CD4-positive, alpha-beta T cell treated with Interleukin-17A for 4 hours (primary cell): ENCODE measurements around the gene PSENEN.
"Not testable (repeated sequence)": the region's sequence is repeated elsewhere in the genome, so short reads cannot be mapped to it uniquely, and the experiment has no call there.

Source experiments
- DNase-seq: peaks from one replicate; pipeline ENCODE4 v3.0.0-alpha.2; 2020; ENCODE audit warnings: mixed read lengths

The PSENEN gene

DNA sequence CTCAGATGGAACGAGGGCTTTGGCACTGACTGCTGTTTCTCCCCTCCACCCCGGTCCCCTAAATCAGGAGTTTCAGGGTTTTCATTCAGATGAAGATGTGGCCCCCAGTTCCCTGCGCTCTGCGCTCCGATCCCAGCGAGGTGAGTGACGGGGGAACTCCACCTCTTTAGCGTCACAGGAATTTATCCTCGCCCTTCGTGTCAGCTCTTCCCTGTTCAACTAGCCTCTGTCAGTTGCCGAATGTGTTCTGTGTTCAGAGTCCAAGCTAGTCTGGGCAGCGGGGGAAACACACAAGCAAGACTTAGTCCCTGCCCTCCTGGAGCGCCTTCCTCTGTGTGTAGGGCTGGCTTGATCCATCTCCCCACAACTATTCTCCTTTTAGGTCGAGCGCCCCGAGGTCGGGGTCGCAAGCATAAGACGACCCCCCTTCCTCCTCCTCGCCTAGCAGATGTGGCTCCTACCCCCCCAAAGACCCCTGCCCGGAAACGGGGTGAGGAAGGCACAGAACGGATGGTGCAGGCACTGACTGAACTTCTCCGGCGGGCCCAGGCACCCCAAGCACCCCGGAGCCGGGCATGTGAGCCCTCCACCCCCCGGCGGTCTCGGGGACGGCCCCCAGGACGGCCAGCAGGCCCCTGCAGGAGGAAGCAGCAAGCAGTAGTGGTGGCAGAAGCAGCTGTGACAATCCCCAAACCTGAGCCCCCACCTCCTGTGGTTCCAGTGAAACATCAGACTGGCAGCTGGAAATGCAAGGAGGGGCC is 25.9 kb upstream of the PSENEN start:
- no peak for DNase-seq

- no peak for DNase-seq
Measured at GRCh38 chr19:35720163-35720524, 25.3 kb upstream of the PSENEN start.

- DNase-seq: no peak
Measured at GRCh38 chr19:35720648-35721047, 24.8 kb upstream of the PSENEN start.

DNA sequence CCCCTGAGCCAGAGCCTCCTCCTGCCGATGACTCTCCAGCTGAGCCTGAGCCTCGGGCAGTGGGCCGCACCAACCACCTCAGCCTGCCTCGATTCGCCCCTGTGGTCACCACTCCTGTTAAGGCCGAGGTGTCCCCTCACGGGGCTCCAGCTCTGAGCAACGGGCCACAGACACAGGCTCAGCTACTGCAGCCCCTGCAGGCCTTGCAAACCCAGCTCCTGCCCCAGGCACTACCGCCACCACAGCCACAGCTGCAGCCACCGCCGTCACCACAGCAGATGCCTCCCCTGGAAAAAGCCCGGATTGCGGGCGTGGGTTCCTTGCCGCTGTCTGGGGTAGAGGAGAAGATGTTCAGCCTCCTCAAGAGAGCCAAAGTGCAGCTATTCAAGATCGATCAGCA is 24.1 kb upstream of the PSENEN start:
- DNase-seq: no peak

DNA sequence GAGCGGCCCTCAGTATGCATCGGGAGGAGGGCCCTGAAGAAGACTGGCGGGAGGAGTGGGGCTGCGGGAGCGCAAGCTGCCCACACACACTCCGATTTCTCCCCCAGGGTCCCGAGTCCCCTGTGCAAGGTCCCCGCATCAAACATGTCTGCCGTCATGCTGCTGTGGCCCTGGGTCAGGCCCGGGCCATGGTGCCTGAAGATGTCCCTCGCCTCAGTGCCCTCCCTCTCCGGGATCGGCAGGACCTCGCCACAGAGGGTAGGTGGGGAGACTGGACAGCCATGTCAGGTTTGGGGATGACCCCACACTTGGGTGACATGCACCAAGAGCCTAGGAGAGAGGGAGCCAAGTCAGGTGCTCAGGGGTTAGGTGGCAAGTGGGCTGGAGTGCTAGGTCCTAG is 23.0 kb upstream of the PSENEN start:
- DNase-seq: no peak

DNA sequence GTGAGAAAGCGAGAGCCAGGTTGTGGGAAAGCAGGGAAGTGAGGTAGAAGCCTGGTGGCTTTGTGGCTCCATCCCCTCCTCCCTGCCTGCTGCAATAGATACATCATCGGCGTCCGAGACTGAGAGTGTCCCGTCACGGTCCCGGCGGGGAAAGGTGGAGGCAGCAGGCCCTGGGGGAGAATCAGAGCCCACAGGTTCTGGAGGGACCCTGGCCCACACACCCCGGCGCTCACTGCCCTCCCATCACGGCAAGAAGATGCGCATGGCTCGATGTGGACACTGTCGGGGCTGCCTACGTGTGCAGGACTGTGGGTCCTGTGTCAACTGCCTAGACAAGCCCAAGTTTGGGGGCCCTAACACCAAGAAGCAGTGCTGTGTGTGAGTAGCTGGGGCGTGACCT is 22.6 kb upstream of the PSENEN start:
- DNase-seq: no peak

- DNase-seq: no peak
Measured at GRCh38 chr19:35723671-35724070, 21.8 kb upstream of the PSENEN start.

GRCh38 chr19:35724132-35724531 is 21.3 kb upstream of the PSENEN start:
- DNase-seq: not testable (repeated sequence)

DNA sequence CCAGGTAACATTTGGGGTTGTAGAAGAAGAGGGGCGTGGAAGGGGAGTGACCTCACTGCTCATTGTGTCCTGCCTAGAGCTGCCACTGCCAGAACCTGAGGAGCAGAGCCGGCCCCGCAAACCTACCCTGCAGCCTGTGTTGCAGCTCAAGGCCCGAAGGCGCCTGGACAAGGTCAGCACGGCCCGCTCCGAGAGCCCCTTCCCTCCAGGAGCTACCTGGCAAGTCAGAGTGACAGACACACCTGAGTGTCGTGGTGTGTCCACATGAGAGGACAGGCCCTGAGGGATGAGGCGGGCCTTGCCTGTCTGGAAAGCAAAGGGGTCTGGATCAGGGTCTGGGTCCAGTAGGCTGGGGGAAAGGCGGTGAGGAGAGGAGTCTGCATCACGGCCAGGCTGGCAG is 20.9 kb upstream of the PSENEN start:
- no peak for DNase-seq

DNA sequence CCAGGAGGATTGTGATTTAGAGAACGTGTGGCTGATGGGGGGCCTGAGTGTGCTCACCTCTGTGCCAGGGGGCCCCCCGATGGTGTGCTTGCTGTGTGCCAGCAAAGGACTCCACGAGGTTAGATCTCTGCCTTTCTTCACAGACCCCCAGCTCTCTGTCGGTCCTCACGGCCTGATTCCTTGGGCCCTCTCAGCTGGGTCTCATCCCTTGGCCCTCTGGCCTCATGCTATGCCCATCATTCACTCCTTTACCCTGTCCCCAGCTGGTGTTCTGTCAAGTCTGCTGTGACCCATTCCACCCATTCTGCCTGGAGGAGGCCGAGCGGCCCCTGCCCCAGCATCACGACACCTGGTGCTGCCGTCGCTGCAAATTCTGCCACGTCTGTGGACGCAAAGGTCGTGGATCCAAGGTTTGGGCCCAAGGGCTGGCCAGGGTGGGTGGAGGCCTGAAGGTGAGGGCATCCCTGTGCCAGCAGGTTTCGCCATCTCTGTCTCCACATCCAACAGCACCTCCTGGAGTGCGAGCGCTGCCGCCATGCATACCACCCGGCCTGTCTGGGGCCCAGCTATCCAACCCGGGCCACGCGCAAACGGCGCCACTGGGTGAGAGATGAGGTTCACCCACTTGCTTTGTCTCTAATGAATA is 20.1 kb upstream of the PSENEN start:
- DNase-seq: no peak

DNA sequence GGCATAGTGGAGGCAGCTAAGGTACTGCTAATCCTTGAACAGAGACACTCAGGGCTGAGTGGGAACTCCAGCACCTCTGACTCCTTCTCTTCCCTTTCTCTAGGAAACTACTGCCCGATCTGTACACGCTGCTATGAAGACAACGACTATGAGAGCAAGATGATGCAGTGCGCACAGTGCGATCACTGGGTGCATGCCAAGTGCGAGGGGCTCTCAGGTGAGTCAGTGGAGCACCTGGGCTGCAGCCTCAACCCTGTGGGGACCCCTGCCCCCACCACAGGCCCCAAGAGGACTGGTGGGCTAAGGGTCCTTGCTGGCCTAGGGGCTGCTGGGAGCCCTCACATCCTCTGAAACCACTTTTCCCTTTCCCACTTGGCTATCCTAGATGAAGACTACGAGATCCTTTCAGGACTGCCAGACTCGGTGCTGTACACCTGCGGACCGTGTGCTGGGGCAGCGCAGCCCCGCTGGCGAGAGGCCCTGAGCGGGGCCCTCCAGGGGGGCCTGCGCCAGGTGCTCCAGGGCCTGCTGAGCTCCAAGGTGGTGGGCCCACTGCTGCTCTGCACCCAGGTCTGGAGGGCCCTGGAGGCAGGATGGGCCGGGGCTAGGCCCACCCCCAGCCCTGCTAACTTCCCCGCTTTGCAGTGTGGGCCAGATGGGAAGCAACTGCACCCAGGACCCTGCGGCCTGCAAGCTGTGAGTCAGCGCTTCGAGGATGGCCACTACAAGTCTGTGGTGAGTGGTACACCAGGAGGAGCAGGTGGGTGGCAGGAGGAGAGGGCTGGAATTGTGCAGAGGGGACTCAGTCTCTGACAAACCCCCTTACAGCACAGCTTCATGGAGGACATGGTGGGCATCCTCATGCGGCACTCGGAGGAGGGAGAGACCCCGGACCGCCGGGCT is 18.1 kb upstream of the PSENEN start:
- DNase-seq: no peak

DNA sequence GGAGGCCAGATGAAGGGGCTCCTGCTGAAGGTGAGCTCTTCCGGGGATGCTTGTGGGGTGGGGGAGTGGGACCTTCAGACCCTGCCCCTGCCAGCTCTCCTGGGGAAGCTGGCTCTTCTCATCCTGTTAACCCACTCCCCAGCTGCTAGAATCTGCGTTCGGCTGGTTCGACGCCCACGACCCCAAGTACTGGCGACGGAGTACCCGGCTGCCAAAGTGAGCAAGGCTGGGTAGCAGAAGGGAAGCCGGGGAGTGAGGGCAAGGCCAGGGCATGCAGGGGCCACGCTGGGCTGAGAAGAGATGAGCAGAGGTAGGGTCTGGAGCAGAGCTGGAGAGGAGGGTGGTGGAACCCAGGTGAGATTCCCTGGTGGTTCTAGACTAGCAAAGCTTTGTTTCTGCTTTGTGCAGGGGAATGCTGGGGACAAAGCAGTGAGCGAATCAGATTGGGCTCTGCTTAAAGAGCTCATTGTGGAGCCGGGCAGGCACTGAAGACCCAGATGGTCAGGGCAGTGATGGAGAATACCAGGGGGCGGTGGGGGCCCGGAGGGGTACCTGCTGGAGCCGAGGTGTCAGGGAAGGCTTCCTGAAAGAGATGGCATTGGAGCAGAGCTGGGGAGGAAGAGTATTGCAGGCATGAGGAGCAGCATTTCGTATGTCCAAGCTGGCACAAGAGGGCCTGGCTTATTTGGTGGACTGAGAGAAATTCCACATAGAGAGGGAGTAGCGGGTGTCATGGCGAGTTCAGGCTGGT is 17.3 kb upstream of the PSENEN start:
- DNase-seq: no peak

DNA sequence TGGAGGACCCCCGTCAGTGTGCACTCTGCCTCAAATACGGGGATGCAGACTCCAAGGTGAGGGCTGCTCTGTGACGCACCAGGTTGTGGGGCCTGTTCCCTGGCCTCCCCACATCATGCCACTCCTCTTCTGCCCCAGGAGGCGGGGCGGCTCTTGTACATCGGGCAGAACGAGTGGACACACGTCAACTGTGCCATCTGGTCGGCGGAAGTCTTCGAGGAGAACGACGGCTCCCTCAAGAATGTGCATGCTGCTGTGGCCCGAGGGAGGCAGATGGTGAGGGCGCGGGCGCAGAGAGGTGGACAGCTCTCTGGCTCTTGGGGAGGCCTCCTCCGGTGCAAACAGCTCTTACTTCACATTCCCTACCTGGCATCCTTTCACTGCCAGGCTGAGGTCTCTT is 16.4 kb upstream of the PSENEN start:
- DNase-seq: no peak

- DNase-seq: no peak
Measured at GRCh38 chr19:35729763-35730162, 15.7 kb upstream of the PSENEN start.

DNA sequence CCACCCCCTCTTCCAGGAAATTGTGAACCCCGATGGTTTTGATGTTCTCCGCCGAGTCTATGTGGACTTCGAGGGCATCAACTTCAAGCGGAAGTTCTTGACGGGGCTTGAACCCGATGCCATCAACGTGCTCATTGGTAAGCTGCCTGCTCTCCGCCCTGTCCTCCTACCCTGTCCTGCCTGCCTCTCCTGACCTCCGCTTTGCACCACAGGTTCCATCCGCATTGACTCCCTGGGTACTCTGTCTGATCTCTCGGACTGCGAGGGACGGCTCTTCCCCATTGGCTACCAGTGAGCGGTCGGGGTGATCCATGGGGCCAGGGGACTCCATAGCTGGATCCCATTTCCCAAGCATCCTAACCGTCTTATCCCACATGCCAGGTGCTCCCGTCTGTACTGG is 15.1 kb upstream of the PSENEN start:
- DNase-seq: no peak

GRCh38 chr19:35731353-35731752 is 14.1 kb upstream of the PSENEN start:
- DNase-seq: no peak

- DNase-seq: no peak
Measured at GRCh38 chr19:35731779-35732405, 13.6 kb upstream of the PSENEN start.

DNA sequence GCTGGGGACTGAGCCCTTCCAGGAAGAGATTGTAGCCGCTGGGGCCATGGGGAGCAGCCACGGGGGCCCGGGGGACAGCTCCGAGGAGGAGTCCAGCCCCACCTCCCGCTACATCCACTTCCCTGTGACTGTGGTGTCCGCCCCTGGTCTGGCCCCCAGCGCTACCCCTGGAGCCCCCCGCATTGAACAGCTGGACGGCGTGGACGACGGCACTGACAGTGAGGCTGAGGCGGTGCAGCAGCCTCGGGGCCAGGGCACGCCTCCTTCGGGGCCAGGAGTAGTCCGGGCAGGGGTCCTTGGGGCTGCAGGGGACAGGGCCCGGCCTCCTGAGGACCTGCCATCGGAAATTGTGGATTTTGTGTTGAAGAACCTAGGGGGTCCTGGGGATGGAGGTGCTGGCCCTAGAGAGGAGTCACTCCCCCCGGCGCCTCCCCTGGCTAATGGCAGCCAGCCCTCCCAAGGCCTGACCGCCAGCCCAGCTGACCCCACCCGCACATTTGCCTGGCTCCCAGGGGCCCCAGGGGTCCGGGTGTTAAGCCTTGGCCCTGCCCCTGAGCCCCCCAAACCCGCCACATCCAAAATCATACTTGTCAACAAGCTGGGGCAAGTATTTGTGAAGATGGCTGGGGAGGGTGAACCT is 12.8 kb upstream of the PSENEN start:
- no peak for DNase-seq

DNA sequence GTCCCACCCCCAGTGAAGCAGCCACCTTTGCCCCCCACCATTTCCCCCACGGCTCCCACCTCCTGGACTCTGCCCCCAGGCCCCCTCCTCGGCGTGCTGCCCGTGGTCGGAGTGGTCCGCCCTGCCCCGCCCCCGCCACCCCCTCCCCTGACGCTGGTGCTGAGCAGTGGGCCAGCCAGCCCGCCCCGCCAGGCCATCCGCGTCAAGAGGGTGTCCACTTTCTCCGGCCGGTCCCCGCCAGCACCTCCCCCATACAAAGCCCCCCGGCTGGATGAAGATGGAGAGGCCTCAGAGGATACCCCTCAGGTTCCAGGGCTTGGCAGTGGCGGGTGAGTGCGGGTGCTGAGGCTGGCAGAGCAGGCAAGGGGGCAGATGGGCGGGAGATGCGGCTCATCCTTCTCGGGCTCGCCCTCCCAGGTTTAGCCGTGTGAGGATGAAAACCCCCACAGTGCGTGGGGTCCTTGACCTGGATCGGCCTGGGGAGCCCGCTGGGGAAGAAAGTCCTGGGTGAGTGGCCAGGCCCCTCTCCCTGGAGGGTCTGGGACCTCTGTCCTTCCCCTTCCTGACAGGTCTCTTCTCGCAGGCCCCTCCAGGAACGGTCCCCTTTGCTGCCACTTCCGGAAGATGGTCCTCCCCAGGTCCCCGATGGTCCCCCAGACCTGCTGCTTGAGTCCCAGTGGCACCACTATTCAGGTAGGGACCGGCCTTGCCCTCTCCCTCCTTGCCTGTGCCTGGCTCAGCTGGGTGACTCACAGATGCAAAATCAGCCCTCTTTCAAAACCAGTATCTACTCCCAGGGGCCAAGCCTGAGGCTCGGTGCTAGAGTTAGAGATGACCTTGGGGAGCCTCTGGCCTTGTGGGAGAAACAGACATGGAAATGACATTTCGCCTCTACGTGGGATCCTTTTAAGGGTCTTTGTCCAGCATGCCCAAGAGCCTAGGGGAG is 12.0 kb upstream of the PSENEN start:
- DNase-seq: no peak

- DNase-seq: no peak
Measured at GRCh38 chr19:35734273-35734672, 11.2 kb upstream of the PSENEN start.

GRCh38 chr19:35734889-35735288 is 10.6 kb upstream of the PSENEN start:
- DNase-seq: no peak
